Heart left ventricle (tissue), 16 donors: Measurements from ENCODE around the gene OR2K2. TPM values are rescaled to one million over a fixed set of nuclear protein-coding genes. Genes with fewer than 3 reads are reported as not detected.

Source experiments
- ATAC-seq, 4 donors: fragments of 200-7000 bp; cut with Tn5 transposase; one replicate each; pipeline ENCODE4 v1.9.1; 2020 to 2022; ENCODE audit warnings: moderate library complexity in 4 of 4, mild to moderate bottlenecking in 3 of 4, moderate number of reproducible peaks in 1 of 4
- DNase-seq, 5 donors: peaks; one replicate each; pipeline ENCODE4 v3.0.0-alpha.2; 2020
- H3K27ac ChIP-seq, 12 donors: fragments of 200-600 bp; sonication (generic) in 4 of 12; one replicate each; pipeline versions ENCODE4 v1.5.0 to v1.8.0; 2016 to 2022; ENCODE audit warnings: mild to moderate bottlenecking in 2 of 12
- H3K27me3 ChIP-seq, 9 donors: fragments of 200-600 bp; sonication (generic) in 2 of 9; one replicate each; pipeline versions ENCODE4 v1.5.1 to v1.8.0; 2016 to 2022; ENCODE audit warnings: mild to moderate bottlenecking in 3 of 9
- H3K36me3 ChIP-seq, 9 donors: fragments of 200-600 bp; sonication (generic) in 2 of 9; one replicate each; pipeline versions ENCODE4 v1.5.0 to v1.8.0; 2018 to 2022; ENCODE audit warnings: mild to moderate bottlenecking in 2 of 9
- H3K4me1 ChIP-seq, 12 donors: fragments of 200-600 bp; sonication (generic) in 4 of 12; one replicate each; pipeline versions ENCODE4 v1.5.0 to v1.8.0; 2016 to 2022; ENCODE audit warnings: mild to moderate bottlenecking in 3 of 12
- H3K4me3 ChIP-seq, 12 donors: fragments of 200-600 bp; sonication (generic) in 4 of 12; one replicate each; pipeline versions ENCODE4 v1.5.0 to v1.8.0; 2017 to 2022; ENCODE audit warnings: mild to moderate bottlenecking in 9 of 12, moderate library complexity in 4 of 12
- H3K9me3 ChIP-seq, 12 donors: fragments of 200-600 bp; sonication (generic) in 4 of 12; one replicate each; pipeline versions ENCODE4 v1.5.0 to v1.8.0; 2016 to 2022; ENCODE audit warnings: mild to moderate bottlenecking in 1 of 12
- CTCF ChIP-seq, 12 donors: fragments of 200-600 bp; sonication (generic) in 4 of 12; IDR thresholded peaks; one replicate each; pipeline versions ENCODE4 v1.5.0 to v1.8.0; 2018 to 2022; ENCODE audit warnings: antibody characterized with exemption in 12 of 12, mild to moderate bottlenecking in 5 of 12
- POLR2A ChIP-seq, 2 donors: fragments of 450-650 bp; IDR thresholded peaks; one replicate each; pipeline ENCODE4 v1.6.1; 2017; ENCODE audit warnings: antibody characterized with exemption in 2 of 2, mild to moderate bottlenecking in 2 of 2, moderate library complexity in 2 of 2
- WGBS, 4 donors: extraction: QIAGEN DNeasy Blood & Tissue Kit in 2 of 4; methylation state at CpG; one replicate each; pipeline versions ENCODE4 v1.1.5 to v1.1.7; 2013 to 2018; 5-methylcytosine and 5-hydroxymethylcytosine counted together
- intact Hi-C, 10 donors: fragments of 100-400 bp; cut with DNase I; formaldehyde crosslinking; loops; one replicate each; pipeline versions ENCODE4 v1.11.1 to v1.14.2; 2022
- polyA plus RNA-seq, 2 donors: library from polyadenylated mRNA; stranded (reverse); fragments of 200-250 nt; gene quantifications; one replicate each; pipeline ENCODE4 v1.2.3, GENCODE V29; 2013
- total RNA-seq, 9 donors: library from RNA; depleted of rRNA in 2 of 9; stranded (reverse); fragments of >200 nt in 2 of 9; fragmentation: NEBNext Ultra II Directional in 3 of 9; extraction: Animal tissue kit (Norgen Biotek cat#: 25700) in 3 of 9; gene quantifications; one replicate each; pipeline versions ENCODE4 v1.1.0 to v1.2.4, GENCODE V29; 2016 to 2023
- donor health status: ischemic (EF 13 %, LVEDD 7.1; RV severe dilation, severe dysfunction).
- donor health status: healthy with polysubstance abuse.
- donor health status: DM: no; HTN: yes; CAD: no.
- donor health status: DM: no; HTN: no; CAD: no.
- donor health status: ischemic (EF 25% LVEDD 6.9; RV normal size, moderate dysfunction).
- donor health status: ischemic (EF 25% LVEDD 5.7; RV mildly dilated, moderate dysfunction).
- donor health status: healthy.
- donor health status: DM: yes; HTN: yes; CAD: no.
- donor health status: ischemic (EF 35%, LVEDD 5.7; RV mildly dilated, moderate dysfunction).
- donor health status: nonischemic (EF 11% LVEDD 7.7; RV severe dilation, severe dysfunction).
- donor health status: DM: yes; HTN: yes; CAD: no.
- donor health status: PGD.
- donor health status: ischemic (EF 29% LVEDD 5.4; RV normal size, mild dysfunction).
- donor health status: nonischemic (EF 23%, LVEDD 6.1; RV moderate dilation, normal function).

OR2K2 gene
- total and polyA plus RNA-seq, 11 donors = 0.25 TPM; not detected in 10

DNA sequence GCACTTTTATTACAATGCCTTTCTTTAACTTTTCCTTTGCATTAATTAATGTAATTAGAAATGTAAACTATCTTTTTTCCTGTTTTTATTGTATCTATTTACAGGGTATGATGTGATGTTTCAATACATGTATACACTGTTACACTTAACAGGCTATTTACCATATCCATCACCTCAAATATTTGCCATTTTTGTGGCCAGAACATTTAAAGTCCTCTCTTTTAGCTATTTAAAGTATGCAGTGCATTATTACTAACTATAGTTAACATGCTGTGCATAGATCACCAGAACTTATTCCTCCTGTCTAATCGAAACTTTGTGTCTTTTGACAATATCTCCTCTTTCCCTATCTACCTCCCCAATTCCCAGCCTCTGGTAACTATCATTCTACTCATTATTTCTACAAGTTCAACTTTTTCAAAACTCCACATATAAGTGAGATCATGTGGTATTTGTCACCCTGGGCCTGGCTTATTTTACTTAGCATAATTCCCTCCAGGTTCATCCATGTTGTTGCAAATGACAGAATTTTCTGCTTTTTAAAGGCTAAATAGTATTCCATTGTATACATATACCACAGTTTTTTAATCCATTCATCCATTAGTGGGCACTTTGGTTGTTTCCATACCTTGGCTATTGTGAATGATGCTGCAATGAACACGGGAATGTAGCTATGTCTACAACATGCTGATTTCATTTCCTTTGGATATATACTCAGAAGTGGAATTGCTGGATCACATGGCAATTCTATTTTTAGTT, 32.8 kb downstream of the OR2K2 start:
- H3K27me3 ChIP-seq = peaks cover 0 to 6% (median 0%) of the 10 kb centered on the region in 9 donors
- WGBS, 4 donors = 71 to 86% (median 80%) methylated on average over 2 of the region's 2 CpGs
- DNase-seq (no peak), ATAC-seq (no peak)
- TF ChIP-seq CTCF (IDR thresholded peaks at IDR 0.05) = no peak
- no peak for TF ChIP-seq POLR2A (IDR thresholded peaks at IDR 0.05)
- intact Hi-C loops = loop anchor here in 5 of 10 donors (5.0 kb wide), 3 partner anchors 260 to 845 kb away; partner anchors contain the start of gene LPAR1 (in 1 of the 5)
- H3K9me3 ChIP-seq = peaks cover 0 to 8% (median 0%) of the 10 kb centered on the region in 12 donors
- no peaks in the 10 kb centered on the region for H3K4me1 ChIP-seq
- no peak overlapping the region for H3K4me3 ChIP-seq
- no peaks in the 10 kb centered on the region for H3K36me3 ChIP-seq
- H3K27ac ChIP-seq = no peak overlapping the region

GRCh38 chr9:111294691-111295451, 35.2 kb downstream of the OR2K2 start:
- no peaks in the 10 kb centered on the region for H3K36me3 ChIP-seq
- H3K9me3 ChIP-seq = peaks cover 0 to 8% (median 0%) of the 10 kb centered on the region in 12 donors
- DNase-seq (no peak), ATAC-seq (no peak)
- intact Hi-C loops = loop anchor here in 5 of 10 donors (5.0 kb wide), 3 partner anchors 258 to 843 kb away; partner anchors contain the start of gene LPAR1 (in 1 of the 5)
- H3K27ac ChIP-seq = no peak overlapping the region
- 89 to 97% (median 95%) methylated on average over 2 of the region's 2 CpGs for WGBS, 4 donors
- no peak overlapping the region for H3K4me3 ChIP-seq
- TF ChIP-seq POLR2A (IDR thresholded peaks at IDR 0.05) (no peak), CTCF (IDR thresholded peaks at IDR 0.05) (no peak)
- H3K4me1 ChIP-seq = no peaks in the 10 kb centered on the region
- no peaks in the 10 kb centered on the region for H3K27me3 ChIP-seq

DNA sequence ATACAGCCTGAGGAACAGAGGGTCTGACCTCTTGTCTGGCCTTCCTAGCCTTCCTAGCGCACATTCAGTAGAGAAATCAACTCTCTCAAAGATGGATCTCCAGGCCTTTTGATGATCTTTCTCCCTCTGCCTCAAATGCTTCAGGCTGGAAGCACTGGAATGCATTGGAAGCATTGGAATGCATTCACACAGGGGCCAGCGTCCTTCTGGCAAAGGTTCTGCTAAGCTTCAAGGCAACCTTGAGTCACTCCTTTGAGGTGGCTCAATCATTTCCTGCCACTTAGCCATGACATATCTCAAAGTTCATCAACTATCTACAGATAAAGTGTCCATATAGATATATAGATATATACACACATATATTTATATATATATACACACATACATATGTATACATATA, 42.9 kb downstream of the OR2K2 start:
- no peak for DNase-seq
- H3K27me3 ChIP-seq = no peaks in the 10 kb centered on the region
- H3K9me3 ChIP-seq = no peaks in the 10 kb centered on the region
- H3K4me1 ChIP-seq = peaks cover 0 to 27% (median 0%) of the 10 kb centered on the region in 12 donors
- no peak for ATAC-seq
- no peaks in the 10 kb centered on the region for H3K36me3 ChIP-seq
- WGBS, 4 donors = 29 to 67% (median 55%) methylated on average over 2 of the region's 2 CpGs
- H3K27ac ChIP-seq = no peak overlapping the region
- intact Hi-C loops = no loop called here
- no peak overlapping the region for H3K4me3 ChIP-seq
- TF ChIP-seq POLR2A (IDR thresholded peaks at IDR 0.05) = no peak

DNA sequence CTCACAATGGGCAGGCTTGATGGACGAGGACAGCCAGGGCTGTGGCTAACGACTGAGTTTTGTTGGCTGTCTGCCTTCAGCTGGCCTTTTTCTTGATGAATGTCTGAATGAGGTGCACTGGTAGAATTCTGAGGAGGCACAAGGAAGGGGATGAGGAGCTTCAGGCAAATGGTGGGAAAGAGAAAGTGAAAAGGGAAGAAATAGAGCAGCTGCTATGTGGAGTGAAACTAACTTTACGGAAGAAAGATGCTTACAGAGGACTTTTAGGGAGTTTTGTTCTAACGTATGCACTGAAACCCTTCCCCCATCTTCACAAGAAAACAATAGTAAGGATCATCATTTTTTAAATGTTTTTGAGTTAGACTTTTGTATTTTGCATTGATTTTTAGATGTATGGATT, 45.3 kb downstream of the OR2K2 start:
- intact Hi-C loops = no loop called here
- Histone ChIP-seq H3K36me3 (no peaks in the 10 kb centered on the region), H3K27ac (peak overlapping the region in 2 of 12 donors; percentile 17 to 84), H3K9me3 (no peaks in the 10 kb centered on the region), H3K27me3 (no peaks in the 10 kb centered on the region), H3K4me3 (peak overlapping the region in 1 of 12 donors; percentile 35), H3K4me1 (peaks cover 0 to 27% (median 0%) of the 10 kb centered on the region in 12 donors)
- DNase-seq (no peak), ATAC-seq (no peak)
- TF ChIP-seq POLR2A (IDR thresholded peaks at IDR 0.05) (no peak), CTCF (IDR thresholded peaks at IDR 0.05) (no peak)
- WGBS, 4 donors = 74 to 78% (median 75%) methylated on average over 4 of the region's 4 CpGs
